ENCODE results near the gene MARCO. TPM values are rescaled to one million over a fixed set of nuclear protein-coding genes. Genes with fewer than 3 reads are reported as not detected.

Gene MARCO
- total and polyA plus RNA-seq, 10 of the 15 experiments (the other 5 are each of a cell fraction or from before 2014, with no cell fraction given) = 0.13 to 0.67 (median 0.32) TPM; not detected in 5

GRCh38 chr2:118970396-118971135, 28.6 kb downstream of the MARCO start (continued):
- TF ChIP-seq HDGF (IDR thresholded peaks at IDR 0.05) (no peak), NR2C2 (IDR thresholded peaks at IDR 0.05; ENCODE audit: borderline replicate concordance, control insufficient read depth, insufficient read length, low read depth) (no peak), BRCA1 (IDR thresholded peaks at IDR 0.05; ENCODE audit: low read depth, low read length) (no peak), RFX5 (IDR thresholded peaks at IDR 0.05; ENCODE audit: low read depth, low read length) (no peak), TCF3 (IDR thresholded peaks at IDR 0.05; ENCODE audit: borderline replicate concordance, insufficient read depth, low read depth, low read length) (no peak), SMARCA5 (IDR thresholded peaks at IDR 0.05) (no peak)

GRCh38 chr2:118971245-118972122, 29.5 kb downstream of the MARCO start:
- BruUV-seq (replicated peaks) = no TSS peak
- POLR2A ChIA-PET = no interaction called here
- H3K4me2 ChIP-seq (ENCODE audit: control insufficient read depth, insufficient read depth) = no peak overlapping the region
- H4K20me1 ChIP-seq (ENCODE audit: control insufficient read depth, insufficient read depth) = no peaks in the 10 kb centered on the region; the same call in 1 of the 2 replicates
- H3K27me3 ChIP-seq (replicated peaks in 1 of 2; ENCODE audit: control insufficient read depth in 2 of 2, insufficient read depth in 2 of 2, low read length in 1 of 2) = peaks cover 3% of the 10 kb centered on the region in 2 experiments
- DNase-seq (ENCODE audit: low read depth, low spot score) (no peak), FAIRE-seq (no peak), ATAC-seq (no peak)
- no peak for TF ChIP-seq MEF2A (IDR thresholded peaks at IDR 0.05; ENCODE audit: insufficient read depth, low read depth, low read length)
- no peak for TF ChIP-seq TCF7 (IDR thresholded peaks at IDR 0.05; ENCODE audit: borderline replicate concordance)
- TF ChIP-seq ZNF384 (IDR thresholded peaks at IDR 0.05; ENCODE audit: borderline replicate concordance, low read depth, low read length) = no peak
- TF ChIP-seq STAT1 (conservative IDR thresholded peaks at IDR 0.05) = no peak
- TF ChIP-seq JUNB (IDR thresholded peaks at IDR 0.05) = no peak
- no peak for TF ChIP-seq MYC (IDR thresholded peaks at IDR 0.05; ENCODE audit: insufficient read depth, insufficient read length, insufficient replicate concordance, low read length, severe bottlenecking)
- no peak for TF ChIP-seq BMI1 (IDR thresholded peaks at IDR 0.05; ENCODE audit: borderline replicate concordance)
- TF ChIP-seq SIN3A (IDR thresholded peaks at IDR 0.05; ENCODE audit: low read depth, low read length) = no peak
- TF ChIP-seq FOXM1 (IDR thresholded peaks at IDR 0.05; ENCODE audit: low read depth, low read length) = no peak
- TF ChIP-seq NFYA (IDR thresholded peaks at IDR 0.05; ENCODE audit: borderline replicate concordance, low read depth, low read length) = no peak
- TF ChIP-seq CREM (IDR thresholded peaks at IDR 0.05; ENCODE audit: low read depth) = no peak
- no peak for TF ChIP-seq ZNF622 (IDR thresholded peaks at IDR 0.05)
- no peak for TF ChIP-seq GATAD2B (conservative IDR thresholded peaks at IDR 0.05; ENCODE audit: low read depth)
- no peak for TF ChIP-seq SUZ12 (IDR thresholded peaks at IDR 0.05; ENCODE audit: unreplicated experiment)
- no peak for TF ChIP-seq RELA (IDR thresholded peaks at IDR 0.05; ENCODE audit: borderline replicate concordance, partially characterized antibody)
- no peaks in the 10 kb centered on the region for H3K4me1 ChIP-seq (ENCODE audit: control insufficient read depth, insufficient read depth, low read length)
- no peaks in the 10 kb centered on the region for H3K36me3 ChIP-seq (ENCODE audit: control insufficient read depth in 2 of 2, insufficient read depth in 2 of 2, low read length in 1 of 2)
- WGBS (ENCODE audit: insufficient coverage, insufficient replicate concordance, low lambda C conversion rate, missing lambda C conversion rate) = 27% methylated on average over 8 of the region's 8 CpGs
- intact Hi-C loops (cut with micrococcal nuclease; ENCODE audit: unreplicated experiment) = no loop called here
- CTCF ChIA-PET = no interaction called here
- no peak overlapping the region for H3K27ac ChIP-seq (ENCODE audit: control insufficient read depth, insufficient read depth)
- in situ Hi-C loops (cut with MboI) = no loop called here
- no peak overlapping the region for H3K4me3 ChIP-seq
- no peak overlapping the region for H3K9ac ChIP-seq (ENCODE audit: control insufficient read depth, insufficient read depth, low read length)
- no peak overlapping the region for H2AFZ ChIP-seq (ENCODE audit: control insufficient read depth, low read depth, low read length)
- RAD21 ChIA-PET (ENCODE audit: unreplicated experiment) = no interaction called here
- SMC1A ChIA-PET (ENCODE audit: uncharacterized antibody, unreplicated experiment) = no interaction called here
- no peaks in the 10 kb centered on the region for H3K79me2 ChIP-seq (ENCODE audit: control insufficient read depth, insufficient read depth, low read length)
- no peaks in the 10 kb centered on the region for H3K9me3 ChIP-seq (replicated peaks; ENCODE audit: control insufficient read depth, insufficient read depth, low read length)
